GM11168 (cell line): ENCODE results near the gene ARHGEF19.
"Not testable (repeated sequence)": the region's sequence is repeated elsewhere in the genome, so short reads cannot be mapped to it uniquely, and the experiment has no call there.

Experiments used
- in situ Hi-C: fragments of 300-500 bp; cut with MboI; formaldehyde crosslinking; loops from one replicate; pipeline ENCODE4 v1.12.0; 2022; ENCODE audit warnings: low sequenced_read_pairs; ENCODE audit not compliant: unreplicated experiment

ARHGEF19 gene

DNA sequence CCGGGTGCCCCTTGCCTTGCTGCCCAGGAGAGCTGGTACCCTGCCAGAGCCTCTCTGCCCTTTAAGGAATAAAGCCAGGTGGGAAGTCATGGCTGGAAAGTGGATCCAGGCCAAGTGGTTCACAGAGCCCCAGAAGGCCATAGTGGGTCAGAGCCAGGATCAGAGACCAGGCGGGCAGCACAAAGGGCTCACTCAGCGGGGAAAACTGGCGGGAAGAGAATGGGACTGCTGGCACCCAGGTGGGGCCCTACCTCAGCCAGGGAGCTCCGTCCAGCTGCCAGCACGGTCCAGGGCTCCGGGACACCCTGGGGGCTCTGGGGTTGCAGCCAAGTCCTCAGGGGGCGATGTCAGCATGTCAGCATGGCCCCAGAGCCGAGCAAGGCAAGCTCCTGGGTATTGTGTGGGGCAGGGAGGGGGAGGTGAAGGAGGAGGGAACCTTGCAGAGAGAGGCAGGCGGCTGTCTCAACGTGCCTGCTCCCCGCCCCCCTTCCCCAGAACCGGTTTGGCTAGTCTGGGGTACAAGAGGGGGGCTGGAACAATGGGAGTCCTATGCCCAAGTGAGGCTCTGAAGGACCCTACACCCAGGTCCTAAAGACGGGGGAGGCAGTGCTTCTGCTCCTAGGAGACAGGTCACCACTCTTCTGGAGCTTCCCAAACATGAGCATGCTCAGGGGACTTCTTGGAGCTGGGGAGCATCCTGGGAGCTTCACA, at the start of gene ARHGEF19:
TSS of gene ARHGEF19 (minus strand) at position 402 of the 711 bp plus-strand sequence. CDS start 3,598 bp downstream, outside the sequence.
- in situ Hi-C loops = no loop called here

GRCh38 chr1:16262067-16262466, 49.6 kb upstream of the ARHGEF19 start:
- in situ Hi-C loops = no loop called here

- in situ Hi-C loops = no loop called here
Measured at GRCh38 chr1:16260814-16261213, 48.4 kb upstream of the ARHGEF19 start.

GRCh38 chr1:16258591-16259135, 46.2 kb upstream of the ARHGEF19 start:
- in situ Hi-C loops = no loop called here

DNA sequence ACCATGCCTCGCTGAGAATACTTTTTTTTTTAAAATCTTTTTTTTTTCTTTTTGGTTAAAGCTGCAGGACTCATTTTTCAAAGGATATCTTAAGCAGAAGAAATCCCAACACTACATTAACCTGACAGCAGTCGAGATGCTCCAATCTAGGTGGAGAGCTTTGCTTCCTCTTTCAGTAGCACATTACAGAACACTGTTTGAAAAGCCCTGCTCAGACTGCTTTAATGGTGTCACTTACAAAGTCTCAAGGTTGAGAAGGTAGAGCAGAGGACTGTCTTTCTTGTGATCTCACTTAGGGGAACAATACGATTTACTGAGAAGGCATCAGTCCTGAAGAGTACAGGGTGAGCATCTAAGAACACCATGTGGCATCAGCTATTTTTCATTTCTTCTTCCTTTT, 45.5 kb upstream of the ARHGEF19 start:
- in situ Hi-C loops = no loop called here

GRCh38 chr1:16257556-16257955, 45.1 kb upstream of the ARHGEF19 start:
- in situ Hi-C loops = not testable (repeated sequence)

- in situ Hi-C loops = no loop called here
Measured at GRCh38 chr1:16256478-16256877, 44.0 kb upstream of the ARHGEF19 start.

DNA sequence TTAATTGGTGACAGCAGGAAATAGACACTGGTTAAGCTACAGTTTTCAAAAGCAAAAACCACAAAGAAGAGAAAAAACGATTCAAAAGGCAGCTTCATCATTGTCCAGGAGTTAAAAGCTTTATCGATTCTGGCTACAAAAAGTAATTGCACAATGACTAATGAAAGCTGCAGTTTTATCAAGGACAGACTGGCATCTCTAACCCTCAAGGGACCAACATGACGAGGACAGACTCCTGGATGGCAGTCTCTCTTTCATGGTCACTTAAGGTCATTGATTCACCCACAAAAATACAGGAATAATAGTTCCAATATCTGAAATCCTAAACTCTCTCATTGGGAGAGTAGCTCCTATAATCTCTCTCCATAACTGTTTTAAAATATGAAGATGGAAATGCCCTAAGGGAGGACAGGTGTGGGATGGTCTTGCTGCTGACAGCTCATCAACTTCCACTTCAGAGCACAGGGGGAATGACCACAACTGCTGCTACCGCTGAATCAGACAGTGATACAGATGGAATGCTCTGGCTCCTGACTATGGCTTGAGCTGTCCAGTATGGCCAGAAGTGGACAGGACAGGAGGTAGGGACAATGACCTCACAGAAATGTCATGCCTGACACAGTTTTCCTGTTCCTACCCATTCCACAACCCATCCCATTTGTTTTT, 41.9 kb upstream of the ARHGEF19 start:
- in situ Hi-C loops = no loop called here

GRCh38 chr1:16253332-16253922, 41.0 kb upstream of the ARHGEF19 start:
- in situ Hi-C loops = no loop called here

- in situ Hi-C loops = no loop called here
Measured at GRCh38 chr1:16252912-16253311, 40.5 kb upstream of the ARHGEF19 start.

GRCh38 chr1:16251381-16251780, 38.9 kb upstream of the ARHGEF19 start:
- in situ Hi-C loops = no loop called here

GRCh38 chr1:16250524-16251251, 38.2 kb upstream of the ARHGEF19 start:
- in situ Hi-C loops = no loop called here

- in situ Hi-C loops = no loop called here
Measured at GRCh38 chr1:16249596-16250241, 37.3 kb upstream of the ARHGEF19 start.

DNA sequence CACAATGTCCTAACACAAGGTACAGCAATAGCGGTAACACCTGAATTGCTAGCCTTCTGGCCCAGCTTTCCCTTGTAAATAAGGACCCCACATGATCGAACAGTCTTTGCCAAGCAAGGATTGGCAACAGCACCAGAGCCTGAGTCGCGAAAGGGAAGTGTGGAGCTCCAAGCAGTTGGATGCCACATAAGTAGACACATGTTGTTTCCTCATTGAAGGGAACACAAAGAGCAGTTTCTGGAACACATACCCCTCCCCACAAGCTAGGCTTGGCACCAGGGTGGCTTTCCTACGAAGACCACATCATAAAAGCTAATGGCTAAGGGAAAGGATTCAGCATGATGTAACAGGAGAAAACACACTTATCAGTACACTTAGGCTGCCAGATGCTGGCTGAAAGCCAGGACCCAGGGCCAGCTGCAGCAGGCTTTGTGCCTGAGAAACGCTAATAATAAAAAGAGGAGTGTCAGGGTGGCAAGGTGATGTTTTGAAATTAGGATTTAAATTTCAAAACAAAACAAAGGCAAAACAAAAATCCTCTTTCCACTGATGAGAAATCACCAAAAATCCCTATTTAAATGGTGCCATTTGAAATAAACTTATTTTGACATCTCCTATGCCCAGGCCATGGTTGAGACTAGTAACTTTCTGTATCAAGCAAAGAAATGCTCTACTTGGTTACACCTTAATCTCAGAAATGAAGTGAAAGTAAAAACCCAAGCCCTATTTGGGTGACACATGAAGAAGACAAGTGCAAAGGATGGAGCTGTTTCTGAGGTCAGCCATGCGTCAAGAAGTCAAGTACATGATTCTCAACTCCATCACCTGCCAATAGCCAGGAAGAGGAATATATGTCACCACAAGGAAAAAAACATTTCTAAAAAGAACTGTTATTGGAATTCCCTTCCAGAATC, 36.4 kb upstream of the ARHGEF19 start:
- in situ Hi-C loops = no loop called here

- in situ Hi-C loops = no loop called here
Measured at GRCh38 chr1:16248007-16248436, 35.6 kb upstream of the ARHGEF19 start.

GRCh38 chr1:16247441-16247840, 35.0 kb upstream of the ARHGEF19 start:
- in situ Hi-C loops = no loop called here

GRCh38 chr1:16246961-16247360, 34.5 kb upstream of the ARHGEF19 start:
- in situ Hi-C loops = no loop called here

DNA sequence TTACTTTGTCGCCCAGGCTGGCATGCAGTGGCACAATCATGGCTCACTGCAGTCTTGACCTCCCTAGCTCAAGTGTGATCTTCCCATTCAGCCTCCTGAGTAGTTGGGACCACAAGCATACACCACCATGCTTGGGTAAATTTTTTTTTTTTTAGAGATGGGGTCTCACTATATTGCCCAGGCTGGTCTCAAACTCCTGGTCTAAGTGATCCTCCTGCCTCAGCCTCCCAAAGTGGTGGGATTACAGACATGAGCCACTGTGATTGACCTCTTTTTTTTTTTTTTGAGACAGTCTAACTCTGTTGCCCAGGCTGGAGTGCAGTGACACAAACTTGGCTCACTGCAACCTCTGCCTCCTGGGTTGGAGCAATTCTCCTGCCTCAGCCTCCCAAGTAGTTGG, 33.8 kb upstream of the ARHGEF19 start:
- in situ Hi-C loops = not testable (repeated sequence)
